Measurements from ENCODE around the gene CBX8.

CBX8 gene

GRCh38 chr17:79835953-79836509 is 39.2 kb upstream of the CBX8 start:
- FAIRE-seq = no peak

GRCh38 chr17:79835470-79835899 is 38.6 kb upstream of the CBX8 start:
- DNase-seq (ENCODE audit: insufficient read length, low spot score) (no peak), FAIRE-seq (no peak)

More at GRCh38 chr17:79835953-79836509, 39.2 kb upstream of the CBX8 start:
- no peak for DNase-seq (ENCODE audit: insufficient read length, low spot score)

GRCh38 chr17:79834565-79835469 is 37.9 kb upstream of the CBX8 start:
- FAIRE-seq (no peak), DNase-seq (ENCODE audit: insufficient read length, low spot score) (no peak)

- DNase-seq (ENCODE audit: insufficient read length, low spot score) (no peak), FAIRE-seq (no peak)
These were observed 37.1 kb upstream of the CBX8 start for GRCh38 chr17:79833744-79834564.

GRCh38 chr17:79833110-79833450 is 36.2 kb upstream of the CBX8 start:
- DNase-seq (ENCODE audit: insufficient read length, low spot score) (no peak), FAIRE-seq (no peak)

GRCh38 chr17:79832218-79833109 is 35.6 kb upstream of the CBX8 start:
- DNase-seq (ENCODE audit: insufficient read length, low spot score) (no peak), FAIRE-seq (no peak)

- FAIRE-seq (no peak), DNase-seq (ENCODE audit: insufficient read length, low spot score) (no peak)
These were observed 34.7 kb upstream of the CBX8 start for GRCh38 chr17:79831265-79832217.

GRCh38 chr17:79830763-79831264 is 33.9 kb upstream of the CBX8 start:
- FAIRE-seq = no peak

GRCh38 chr17:79830303-79830702 is 33.4 kb upstream of the CBX8 start:
- no peak for FAIRE-seq
- no peak for DNase-seq (ENCODE audit: insufficient read length, low spot score)

More at GRCh38 chr17:79830763-79831264, 33.9 kb upstream of the CBX8 start:
- no peak for DNase-seq (ENCODE audit: insufficient read length, low spot score)

- FAIRE-seq (no peak), DNase-seq (ENCODE audit: insufficient read length, low spot score) (no peak)
These were observed 32.6 kb upstream of the CBX8 start for GRCh38 chr17:79829457-79829856.

- no peak for DNase-seq (ENCODE audit: insufficient read length, low spot score)
- no peak for FAIRE-seq
These were observed 32.1 kb upstream of the CBX8 start for GRCh38 chr17:79829004-79829403.

- no peak for DNase-seq (ENCODE audit: insufficient read length, low spot score)
- no peak for FAIRE-seq
These were observed 30.1 kb upstream of the CBX8 start for GRCh38 chr17:79826841-79827578.

- FAIRE-seq = no peak
- DNase-seq (ENCODE audit: insufficient read length, low spot score) = no peak
These were observed 29.4 kb upstream of the CBX8 start for GRCh38 chr17:79826204-79826680.

GRCh38 chr17:79825580-79825921 is 28.7 kb upstream of the CBX8 start:
- FAIRE-seq = no peak
- no peak for DNase-seq (ENCODE audit: insufficient read length, low spot score)

GRCh38 chr17:79824893-79825579 is 28.2 kb upstream of the CBX8 start:
- FAIRE-seq (no peak), DNase-seq (ENCODE audit: insufficient read length, low spot score) (no peak)

GRCh38 chr17:79824234-79824633 is 27.4 kb upstream of the CBX8 start:
- FAIRE-seq (no peak), DNase-seq (ENCODE audit: insufficient read length, low spot score) (no peak)

GRCh38 chr17:79822583-79823124 is 25.8 kb upstream of the CBX8 start:
- FAIRE-seq = no peak
- no peak for DNase-seq (ENCODE audit: insufficient read length, low spot score)
